ENCODE measurements around the gene APCDD1.
"Not testable (repeated sequence)": the region's sequence is repeated elsewhere in the genome, so short reads cannot be mapped to it uniquely, and the experiment has no call there.

The APCDD1 gene

DNA sequence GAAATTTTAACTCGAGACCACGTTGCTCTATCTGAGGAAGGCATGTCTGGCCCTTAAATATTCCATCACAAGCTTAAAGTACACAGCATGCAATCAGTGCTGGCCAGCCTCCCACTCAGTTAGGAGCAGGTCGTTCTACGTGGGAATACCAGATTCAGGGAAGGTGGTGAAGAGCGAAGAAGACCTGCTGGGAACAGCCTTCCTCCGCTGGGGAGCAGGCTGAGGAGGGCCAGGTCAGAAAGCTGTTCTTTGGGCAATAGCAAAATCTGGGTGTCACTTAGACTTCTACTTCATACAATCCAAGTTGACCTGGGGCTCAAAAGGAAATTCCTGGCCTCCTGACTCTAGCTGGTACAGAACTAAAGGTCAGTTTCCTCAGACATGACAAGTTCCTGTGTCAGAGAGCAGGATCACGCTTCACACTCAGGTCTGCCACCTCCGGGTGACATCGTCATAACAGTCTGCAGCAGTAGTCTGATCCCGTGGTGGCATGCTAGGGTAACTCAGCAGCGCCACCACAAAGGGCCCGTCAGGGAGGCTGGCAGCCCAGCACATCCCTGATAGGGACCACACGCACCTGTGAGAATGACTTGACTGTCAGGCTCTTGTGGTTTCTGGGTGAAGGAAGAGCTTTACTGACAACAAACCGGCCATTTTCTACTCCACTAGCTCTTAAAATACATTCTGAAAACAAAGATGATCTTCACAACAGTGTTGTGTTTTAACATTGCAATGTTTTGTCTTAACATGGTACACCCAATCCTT lies 36.1 kb downstream of the APCDD1 start:
- peak; percentile 28 for DNase-seq (ENCODE audit: low spot score)

DNA sequence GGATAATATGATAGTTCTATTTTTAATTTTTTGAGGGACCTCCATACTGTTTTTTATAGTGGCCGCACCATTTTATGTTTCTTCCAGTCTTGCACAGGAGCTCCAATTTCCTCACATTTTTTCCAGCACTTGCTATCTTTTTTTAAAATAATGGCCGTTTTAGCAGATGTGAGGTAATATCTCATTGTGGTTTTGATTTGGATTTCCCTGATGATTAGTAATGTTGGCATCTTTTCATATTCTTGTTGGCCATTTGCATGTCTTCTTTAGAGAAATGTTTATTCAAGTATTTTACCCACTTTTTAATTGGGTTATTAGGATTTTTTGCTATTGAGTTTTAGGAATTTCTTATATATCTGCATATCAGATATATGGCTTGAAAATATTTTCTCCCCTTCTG lies 41.5 kb downstream of the APCDD1 start:
- no peak for DNase-seq (ENCODE audit: low spot score)

DNA sequence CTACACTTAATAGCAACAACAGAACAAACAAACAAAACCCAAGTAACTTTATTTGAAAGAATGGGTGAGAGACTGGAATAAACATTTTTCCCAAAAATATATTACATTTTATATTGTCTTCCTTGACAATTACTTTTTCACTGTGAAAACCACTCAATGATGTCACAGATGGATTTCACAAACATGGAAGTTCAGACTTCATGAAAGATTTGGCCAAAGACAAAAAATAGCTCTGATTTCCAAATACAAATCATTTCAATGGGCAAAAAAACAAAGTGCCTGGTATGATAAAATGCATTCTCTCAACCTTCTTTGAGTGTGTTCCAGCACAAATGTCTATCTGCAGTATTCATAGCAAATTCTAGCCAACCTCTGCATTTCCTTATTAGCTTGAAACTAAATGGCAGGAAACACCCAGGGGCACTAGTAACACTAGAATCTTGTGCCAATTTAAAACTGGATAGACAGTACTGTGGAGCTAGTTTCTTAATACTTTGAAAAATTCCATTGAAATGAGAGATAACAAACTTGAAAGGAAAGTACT lies 42.8 kb downstream of the APCDD1 start:
- peak; percentile 63 for DNase-seq (ENCODE audit: low spot score)

DNA sequence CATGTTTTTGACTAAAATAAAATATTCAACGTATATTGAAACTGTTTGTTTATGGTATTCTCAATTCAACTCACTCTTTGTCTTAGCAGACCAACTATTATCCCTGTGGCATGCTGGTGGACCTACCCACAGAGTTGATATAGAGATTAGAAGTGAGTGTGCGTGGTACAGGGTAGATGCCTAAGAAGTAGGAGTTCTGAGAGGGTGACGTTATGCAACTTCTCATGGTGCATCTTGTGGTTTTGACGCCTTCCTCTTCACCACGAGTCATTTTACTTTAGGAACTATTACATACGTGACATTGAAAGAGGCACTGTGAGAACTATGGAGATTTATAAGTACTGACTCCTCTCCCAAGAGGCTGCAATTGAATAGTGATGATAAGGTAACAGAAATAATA lies 44.8 kb downstream of the APCDD1 start:
- no peak for DNase-seq (ENCODE audit: low spot score)

DNA sequence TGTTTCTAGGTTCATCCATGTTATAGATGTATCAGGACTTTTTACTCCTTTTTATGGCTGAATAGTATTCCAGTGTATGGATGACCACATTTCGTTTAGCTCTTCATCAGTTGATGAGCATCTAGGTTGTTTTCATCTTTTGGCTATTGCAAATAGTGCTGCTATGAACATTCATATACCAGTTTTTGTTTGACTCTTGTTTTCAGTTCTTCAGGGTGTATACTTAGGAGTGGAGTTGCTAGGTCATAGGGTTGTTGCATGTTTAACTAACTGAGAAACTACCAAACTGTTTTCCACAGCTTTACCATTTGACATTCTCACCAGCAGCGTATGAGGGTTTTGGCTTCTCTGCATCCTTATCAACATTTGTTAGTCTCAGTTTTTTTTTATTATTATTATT lies 45.6 kb downstream of the APCDD1 start:
- no peak for DNase-seq (ENCODE audit: low spot score)

DNA sequence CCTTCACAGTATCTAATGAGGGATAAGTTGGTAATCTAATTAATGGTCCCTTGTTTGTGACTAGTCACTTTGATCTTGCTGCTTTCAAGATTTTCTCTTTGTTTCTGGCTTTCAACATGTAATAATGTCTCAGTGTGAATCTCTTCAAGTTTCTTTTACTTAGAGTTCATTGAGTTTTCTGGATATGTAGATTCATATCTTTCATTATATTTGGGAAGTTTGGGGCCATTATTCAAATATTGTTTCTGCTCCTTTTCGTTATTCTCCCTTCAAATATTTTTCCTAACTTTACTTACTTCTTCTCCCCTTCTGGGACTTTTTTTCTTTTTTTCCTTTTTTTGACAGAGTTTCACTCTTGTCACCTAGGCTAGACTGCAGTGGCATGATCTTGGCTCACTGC lies 50.3 kb downstream of the APCDD1 start:
- DNase-seq (ENCODE audit: low spot score) = no peak

DNA sequence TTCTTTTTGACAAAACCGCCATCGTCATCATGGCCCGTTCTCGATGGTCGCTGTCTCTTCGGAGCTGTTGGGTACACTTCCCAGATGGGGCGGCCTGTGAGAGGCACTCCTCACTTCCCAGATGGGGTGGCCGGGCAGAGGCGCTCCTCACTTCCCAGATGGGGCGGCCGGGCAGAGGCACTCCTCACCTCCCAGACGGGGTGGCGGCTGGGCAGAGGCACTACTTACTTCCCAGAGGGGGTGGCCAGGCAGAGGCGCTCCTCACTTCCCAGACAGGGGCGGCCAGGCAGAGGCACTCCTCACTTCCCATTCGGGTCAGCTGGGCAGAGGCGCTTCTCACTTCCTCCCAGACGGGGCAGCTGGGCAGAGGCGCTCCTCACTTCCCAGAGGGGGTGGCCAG lies 51.5 kb downstream of the APCDD1 start:
- DNase-seq (ENCODE audit: low spot score) = not testable (repeated sequence)

DNA sequence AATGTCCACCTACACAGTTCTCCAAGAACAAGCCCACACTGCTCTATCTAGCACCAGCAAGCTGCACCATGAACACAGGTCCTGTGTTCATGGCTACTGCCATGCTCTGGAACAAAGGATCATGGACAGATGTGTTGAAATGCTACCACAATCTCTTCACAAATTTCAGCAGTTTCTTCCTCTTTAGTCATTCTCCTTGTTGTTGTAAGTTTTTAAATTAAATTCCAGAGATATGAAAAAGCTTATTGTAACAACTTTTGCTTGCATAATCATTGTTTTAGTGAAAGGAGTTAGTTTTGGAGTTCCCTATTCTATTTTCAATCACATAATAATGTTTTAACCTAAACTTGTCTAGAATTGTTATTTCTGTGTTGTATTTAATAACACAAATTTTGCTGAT lies 54.2 kb downstream of the APCDD1 start:
- no peak for DNase-seq (ENCODE audit: low spot score)

DNA sequence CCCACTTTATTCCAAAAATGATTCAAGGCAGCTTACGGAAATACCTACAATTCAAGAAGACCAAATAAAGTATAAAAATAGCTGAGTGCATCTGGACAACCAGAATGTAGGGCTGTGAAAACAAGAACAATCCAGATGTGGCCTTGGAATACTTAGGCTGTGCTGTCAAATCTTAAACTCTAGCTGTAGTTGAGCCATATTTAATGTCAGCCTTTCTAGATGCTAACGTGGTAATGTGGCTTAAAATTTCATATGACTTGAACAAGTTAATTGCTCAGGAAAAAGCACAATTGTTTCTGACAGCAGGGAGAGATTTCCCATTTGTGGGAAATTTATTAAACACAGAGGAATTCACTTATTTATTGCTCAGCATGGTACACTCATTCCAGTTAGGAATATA lies 56.8 kb downstream of the APCDD1 start:
- DNase-seq (ENCODE audit: low spot score) = no peak

DNA sequence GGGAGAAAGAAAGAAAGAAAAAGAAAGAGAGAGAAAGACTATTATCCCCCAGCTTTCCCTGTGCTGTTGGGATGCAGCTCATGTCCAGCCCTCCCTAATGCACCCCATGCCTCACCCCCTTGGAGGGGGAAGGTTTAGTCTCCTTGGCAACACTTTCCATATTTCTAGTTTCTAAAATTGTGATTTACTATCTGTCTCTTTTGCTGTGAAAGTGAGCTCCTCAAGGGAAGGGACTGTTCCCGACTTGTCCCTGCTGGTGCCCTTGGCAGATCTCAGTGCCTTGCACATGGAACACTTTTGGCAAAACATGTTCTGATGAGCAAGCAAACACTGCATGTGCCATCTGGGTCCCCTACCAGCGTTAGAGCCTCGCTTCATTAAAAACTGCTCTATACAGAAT lies 59.6 kb downstream of the APCDD1 start:
- DNase-seq (ENCODE audit: low spot score) = no peak

DNA sequence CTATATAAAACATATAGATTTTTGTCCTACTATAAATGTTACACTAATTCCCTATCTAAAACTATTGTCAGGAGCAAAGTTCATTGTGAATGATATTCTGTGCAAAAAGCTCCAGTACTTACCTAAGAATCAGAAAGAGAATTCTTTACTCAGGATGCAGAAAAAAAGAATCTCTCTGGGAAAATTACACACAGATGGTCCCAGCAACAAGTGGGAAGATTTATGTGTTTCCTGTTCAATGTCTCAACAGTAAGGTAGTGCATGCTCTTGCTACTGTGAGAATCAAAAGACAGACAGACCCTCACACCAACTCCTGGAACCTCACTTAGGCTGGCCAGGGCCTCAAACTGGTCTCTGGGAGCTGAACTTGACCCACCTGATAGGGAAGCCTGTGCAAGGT lies 60.2 kb downstream of the APCDD1 start:
- no peak for DNase-seq (ENCODE audit: low spot score)

DNA sequence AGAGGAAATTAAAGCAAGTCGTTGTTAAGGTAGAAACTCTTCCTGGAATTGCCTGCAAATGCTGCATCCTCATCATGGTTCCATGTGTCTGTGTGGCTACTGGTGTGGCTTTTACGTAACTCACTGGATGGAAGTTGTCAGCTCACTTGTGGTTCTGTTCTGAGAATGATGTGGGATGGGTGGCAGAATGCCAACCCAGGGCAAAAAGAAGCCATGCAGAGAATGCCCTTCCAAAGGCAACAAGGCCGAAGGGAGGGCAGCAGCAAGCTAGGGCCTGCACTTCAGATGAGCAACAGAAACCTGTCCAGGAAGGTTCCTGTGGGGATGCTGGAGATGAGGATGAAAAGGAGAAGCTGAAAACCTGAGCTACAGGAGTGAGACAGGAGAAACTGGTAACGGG lies 61.0 kb downstream of the APCDD1 start:
- DNase-seq (ENCODE audit: low spot score) = no peak

DNA sequence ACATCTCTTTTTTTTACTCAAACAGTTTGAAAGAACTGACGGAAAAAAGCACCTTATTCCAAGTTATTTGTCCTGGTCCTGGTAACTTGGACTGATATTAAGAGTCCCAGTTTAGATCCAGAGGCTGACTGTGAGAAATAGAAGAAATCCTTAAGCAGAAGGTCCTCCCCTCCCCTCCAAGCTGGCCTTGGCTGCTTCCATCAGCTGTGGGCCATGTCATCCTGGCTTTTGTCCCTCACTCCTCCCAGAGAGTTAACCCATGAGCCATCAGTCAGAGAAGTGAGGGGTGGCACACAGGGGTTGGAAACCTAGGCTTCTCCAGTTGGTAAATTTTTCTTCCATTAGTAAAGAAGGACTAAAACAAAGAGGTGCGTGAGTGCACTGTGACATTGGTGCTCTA lies 61.6 kb downstream of the APCDD1 start:
- no peak for DNase-seq (ENCODE audit: low spot score)

DNA sequence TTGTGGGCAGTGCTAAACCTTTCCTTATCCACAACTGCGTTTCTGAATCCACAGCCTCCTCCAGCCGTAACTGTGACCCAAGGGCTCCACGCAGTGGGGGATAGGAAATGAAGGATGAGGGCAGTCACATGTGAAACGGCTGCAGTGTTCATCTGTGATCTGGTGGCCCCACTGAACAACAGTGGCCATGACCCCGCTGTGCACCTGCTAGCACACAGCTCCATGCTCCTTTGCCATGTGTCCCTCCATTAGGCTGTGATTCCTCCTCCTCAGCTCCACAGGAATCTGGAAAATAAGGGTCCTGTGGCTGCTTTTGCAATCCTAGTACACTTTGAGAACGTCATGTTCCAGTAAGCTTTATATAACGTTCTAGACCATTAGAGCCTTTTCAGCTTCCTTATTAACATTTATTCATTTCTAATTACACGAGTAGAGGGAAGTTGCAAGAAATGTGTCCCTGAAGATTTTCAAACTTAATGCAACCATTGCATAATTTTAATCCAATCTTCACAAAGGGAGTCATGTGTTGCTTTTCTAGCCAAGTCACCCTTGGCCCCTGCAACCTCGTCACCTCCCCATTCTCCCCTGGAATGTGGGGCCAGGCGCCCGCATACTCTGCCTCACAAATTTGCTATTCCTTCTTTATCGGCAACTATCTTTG lies 64.3 kb downstream of the APCDD1 start:
- DNase-seq (ENCODE audit: low spot score) = peak; percentile 75

DNA sequence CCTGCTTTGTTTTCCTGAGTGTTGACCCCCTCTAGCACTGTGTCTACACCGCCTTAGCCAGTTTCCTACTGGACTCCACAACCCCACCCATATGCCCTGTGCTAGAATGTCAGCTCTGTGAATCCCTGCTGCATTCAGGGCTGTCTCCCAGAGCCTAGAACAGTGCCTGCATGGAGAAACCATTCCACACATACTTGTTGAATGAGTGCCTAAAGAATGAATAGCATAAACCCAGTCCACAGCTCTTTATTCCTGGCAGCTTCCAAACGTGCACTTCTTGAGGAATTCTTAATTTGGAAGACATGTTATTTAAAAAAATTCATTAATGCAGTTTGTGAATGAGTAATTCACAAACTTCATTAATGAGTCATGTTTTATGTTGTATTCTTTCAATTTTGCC lies 64.9 kb downstream of the APCDD1 start:
- DNase-seq (ENCODE audit: low spot score) = no peak

DNA sequence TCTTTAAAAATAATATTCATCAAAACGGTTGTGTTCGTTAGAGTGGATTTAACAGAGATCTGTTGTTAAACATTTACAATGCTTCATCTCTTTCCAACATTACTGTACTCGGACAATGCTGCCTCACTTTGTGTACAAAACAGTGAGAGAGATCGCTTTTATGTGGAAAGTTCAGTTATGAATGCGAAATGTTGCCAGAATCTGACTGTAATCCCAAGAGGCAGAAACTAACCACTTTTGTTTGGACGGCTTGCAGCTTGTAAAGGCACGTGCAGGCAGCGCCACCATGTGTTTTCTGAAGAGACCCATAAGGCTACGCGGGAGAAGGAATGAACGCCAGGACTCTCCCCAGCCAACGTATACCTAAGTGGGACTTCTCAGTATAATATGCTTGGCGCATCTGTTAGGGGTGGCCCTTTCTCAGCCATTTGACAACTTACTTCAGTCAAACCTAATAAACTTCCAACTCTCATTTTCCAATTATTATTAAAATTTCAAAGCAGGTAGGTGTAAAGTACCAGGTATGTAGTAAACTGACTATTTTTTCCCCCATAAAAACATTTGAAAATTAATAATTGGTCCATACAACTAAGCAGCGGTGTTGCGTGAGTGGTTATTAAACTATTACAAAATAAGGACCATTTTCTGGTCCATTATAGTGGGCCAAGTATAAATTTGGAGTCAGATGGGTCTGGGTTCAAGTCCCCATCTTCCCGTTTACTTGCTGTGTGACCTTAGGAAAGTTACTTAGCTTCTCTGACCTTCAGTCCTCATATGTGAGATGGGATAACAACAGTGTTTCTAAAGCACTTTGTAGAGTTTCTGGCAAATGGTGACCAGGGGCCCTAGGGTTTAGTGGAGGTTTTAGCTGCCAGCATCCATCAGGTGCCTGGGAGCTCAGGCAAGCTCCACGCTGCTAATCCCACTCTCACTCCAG lies 65.8 kb downstream of the APCDD1 start:
- peak; percentile 85 for DNase-seq (ENCODE audit: low spot score)

DNA sequence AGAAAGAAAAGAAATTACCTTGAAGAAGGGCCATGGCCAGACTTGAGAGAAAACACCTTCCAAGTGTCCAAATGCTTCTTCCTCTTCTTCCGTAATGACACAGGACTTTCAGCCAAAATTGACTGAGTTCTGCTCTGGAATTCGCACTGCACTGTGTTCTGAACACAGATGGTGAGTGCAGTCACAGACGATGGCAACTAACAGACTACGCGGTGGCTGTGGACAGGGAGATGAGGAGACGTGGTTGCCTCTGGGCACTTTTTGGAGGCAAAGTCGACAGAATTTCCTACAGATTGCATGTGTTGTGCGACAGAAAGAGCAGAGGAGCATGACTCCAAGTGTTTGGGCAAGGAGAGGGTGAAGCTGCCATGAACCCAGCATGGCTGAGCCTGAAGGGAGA lies 67.1 kb downstream of the APCDD1 start:
- no peak for DNase-seq (ENCODE audit: low spot score)

DNA sequence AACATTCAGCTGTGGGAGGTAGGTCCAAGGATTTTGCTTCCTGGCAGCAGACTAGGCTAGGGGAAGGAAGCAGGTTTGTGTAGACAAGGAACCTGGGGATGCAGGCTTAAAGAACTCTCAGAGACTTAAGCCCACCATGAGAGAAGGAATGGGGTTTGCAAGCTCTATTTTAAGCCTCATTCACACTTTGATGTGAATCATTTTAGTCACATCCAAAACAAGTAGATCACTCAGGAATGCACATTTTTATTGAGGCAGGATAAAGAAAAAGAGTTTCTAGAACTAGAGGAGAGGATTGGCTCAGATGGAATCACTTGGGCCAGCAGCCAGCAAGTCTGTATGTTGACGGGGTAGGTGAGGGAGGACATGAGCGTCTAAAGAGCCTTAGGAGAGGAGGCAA lies 68.1 kb downstream of the APCDD1 start:
- no peak for DNase-seq (ENCODE audit: low spot score)

DNA sequence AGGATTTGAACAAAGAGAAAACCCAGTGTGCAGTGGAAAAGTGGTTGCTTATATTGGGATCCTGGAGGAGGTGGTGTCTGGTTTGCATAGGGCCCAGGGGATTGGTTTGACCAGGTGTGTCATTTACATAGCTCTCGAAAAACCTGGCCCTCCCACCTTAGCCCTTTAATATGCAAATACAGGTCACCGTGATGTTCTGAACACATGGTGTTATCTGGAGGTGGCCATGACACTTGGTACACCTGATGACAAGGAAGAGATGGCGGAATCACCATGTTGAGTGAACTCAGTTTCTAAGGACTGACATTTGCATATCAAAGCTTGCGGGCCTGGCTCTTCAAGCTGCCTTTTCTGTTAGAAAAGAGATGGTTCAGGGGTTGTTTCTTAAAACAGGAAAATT lies 69.1 kb downstream of the APCDD1 start:
- no peak for DNase-seq (ENCODE audit: low spot score)

DNA sequence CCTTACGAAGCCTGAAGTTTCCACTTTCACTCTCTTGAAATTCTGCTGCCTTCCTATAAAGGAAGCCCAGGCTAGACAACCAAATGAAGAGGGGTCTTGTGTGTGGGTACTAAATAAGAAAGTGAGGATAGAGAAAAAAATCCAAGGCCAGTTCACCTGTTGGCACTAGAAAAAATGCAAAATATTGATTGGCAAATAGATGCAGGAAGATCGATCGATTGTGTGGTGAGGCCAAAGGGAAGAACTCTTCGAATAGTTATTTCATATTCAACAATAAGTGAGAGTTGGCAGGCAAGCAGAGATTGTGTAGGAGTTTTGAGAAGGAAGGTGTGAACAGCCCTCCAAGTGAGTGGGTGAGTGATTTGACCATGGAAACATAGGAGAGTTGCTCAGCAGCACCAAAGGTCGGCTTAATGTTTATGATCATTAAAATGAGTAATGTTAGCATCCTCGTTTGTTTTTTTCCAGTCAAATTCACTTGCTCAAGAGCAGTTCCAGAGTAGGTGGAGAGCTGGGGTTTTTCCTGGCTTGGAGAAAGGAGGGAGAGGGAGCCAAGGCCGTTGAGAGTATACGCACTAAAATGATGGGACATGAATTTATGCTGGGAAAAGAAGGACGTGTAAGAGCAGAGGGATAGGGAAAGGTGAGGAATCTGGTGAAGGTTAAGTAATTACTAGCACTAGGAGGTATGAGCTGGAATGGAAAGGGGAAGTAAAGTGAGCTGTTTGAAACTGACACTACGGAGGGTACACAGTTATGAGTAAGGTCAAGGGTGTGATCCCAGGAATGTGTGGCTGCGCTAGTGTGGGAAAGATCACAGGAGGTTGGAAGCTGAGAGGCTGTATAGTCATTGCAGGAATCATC lies 70.3 kb downstream of the APCDD1 start:
- DNase-seq (ENCODE audit: low spot score) = no peak

DNA sequence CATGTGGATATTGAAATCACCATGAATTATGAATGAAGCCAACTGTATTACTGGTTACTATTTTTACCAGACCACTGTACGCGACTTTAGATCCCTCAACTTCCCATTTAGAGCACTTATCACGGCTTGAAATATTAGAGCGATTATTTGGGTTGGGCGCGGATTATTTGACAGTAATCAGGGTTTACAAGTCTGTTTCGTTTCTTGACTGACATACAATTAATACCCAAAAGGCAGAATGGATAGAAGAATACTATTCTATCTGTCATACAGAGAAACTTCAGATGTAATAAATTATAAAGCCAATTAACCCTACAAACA lies 70.9 kb downstream of the APCDD1 start:
- no peak for DNase-seq (ENCODE audit: low spot score)

All from AG08395 (cell line).